ENCODE measurements around the gene CHCHD3.

Gene CHCHD3

GRCh38 chr7:132800522-132800921 lies 281.4 kb downstream of the CHCHD3 start:
- TF ChIP-seq, protein P1, sequence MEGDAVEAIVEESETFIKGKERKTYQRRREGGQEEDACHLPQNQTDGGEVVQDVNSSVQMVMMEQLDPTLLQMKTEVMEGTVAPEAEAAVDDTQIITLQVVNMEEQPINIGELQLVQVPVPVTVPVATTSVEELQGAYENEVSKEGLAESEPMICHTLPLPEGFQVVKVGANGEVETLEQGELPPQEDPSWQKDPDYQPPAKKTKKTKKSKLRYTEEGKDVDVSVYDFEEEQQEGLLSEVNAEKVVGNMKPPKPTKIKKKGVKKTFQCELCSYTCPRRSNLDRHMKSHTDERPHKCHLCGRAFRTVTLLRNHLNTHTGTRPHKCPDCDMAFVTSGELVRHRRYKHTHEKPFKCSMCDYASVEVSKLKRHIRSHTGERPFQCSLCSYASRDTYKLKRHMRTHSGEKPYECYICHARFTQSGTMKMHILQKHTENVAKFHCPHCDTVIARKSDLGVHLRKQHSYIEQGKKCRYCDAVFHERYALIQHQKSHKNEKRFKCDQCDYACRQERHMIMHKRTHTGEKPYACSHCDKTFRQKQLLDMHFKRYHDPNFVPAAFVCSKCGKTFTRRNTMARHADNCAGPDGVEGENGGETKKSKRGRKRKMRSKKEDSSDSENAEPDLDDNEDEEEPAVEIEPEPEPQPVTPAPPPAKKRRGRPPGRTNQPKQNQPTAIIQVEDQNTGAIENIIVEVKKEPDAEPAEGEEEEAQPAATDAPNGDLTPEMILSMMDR (IDR thresholded peaks at IDR 0.05; ENCODE audit: low read depth, low read length) = no peak
- DNase-seq (ENCODE audit: extremely low read depth, low read depth) = no peak

GRCh38 chr7:132799081-132799413 lies 282.8 kb downstream of the CHCHD3 start:
- TF ChIP-seq, protein P1 (IDR thresholded peaks at IDR 0.05; ENCODE audit: low read depth, low read length) = no peak

DNA sequence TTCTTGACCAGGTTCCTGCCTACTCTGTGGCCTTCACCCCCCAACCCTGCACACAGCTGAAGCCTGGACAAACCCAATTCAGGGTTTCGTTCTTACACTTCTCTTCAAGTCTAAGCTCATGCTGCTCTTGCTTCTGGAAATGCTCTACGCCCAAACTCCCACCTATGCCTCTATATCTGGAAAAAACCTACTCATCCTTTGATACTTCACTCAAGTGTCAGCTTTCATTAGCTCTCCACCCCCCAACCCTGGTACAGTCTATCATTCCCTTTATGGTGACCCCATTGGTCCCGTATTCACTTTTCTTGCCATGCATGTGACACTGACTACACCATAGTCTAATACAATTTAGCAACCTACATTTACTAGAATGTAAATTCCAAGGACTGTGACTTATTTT lies 284.7 kb downstream of the CHCHD3 start:
- TF ChIP-seq, protein P1 (IDR thresholded peaks at IDR 0.05; ENCODE audit: low read depth, low read length) = no peak
- DNase-seq (ENCODE audit: extremely low read depth, low read depth) = no peak

More at GRCh38 chr7:132799081-132799413, 282.8 kb downstream of the CHCHD3 start:
- DNase-seq (ENCODE audit: extremely low read depth, low read depth) = no peak

DNA sequence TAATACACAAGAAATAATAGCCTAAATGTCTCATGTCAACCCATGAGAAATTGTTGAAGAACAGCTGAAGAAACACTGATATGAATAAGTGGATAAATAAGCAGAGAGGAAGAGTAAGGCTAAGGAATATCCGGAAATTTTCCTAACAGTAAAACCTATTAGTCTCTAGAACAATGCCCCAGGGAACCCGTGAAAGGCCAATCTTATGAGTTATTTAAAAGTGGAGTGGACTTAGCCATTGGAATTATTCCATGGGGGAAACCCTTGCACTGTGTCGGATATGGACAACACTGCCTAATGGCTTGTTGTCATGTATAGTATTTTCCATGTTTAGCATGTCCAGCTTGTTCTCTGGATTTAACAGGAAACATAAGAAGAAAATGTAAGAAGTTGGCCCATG lies 288.4 kb downstream of the CHCHD3 start:
- DNase-seq (ENCODE audit: extremely low read depth, low read depth) = no peak
- TF ChIP-seq, protein P1 (IDR thresholded peaks at IDR 0.05; ENCODE audit: low read depth, low read length) = no peak

DNA sequence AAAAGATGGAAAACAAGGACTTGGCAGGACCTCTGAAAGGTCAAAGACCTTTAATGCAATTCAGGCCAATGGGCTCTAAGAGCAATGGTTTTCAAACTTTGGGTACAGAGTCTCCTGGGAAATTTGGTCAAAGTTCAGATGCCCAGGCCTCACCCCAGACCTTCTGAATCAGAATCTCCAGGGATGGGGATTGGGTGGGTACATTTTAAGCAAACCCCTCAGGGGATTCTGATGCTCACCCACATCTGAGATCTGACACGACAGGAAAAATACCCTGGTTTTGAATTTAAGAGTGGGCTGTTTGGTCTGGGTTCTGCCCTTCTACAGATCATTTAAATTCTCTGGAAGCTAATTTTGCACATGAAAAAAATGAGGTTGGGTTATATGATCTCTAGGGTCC lies 290.9 kb downstream of the CHCHD3 start:
- no peak for DNase-seq (ENCODE audit: extremely low read depth, low read depth)
- TF ChIP-seq, protein P1 (IDR thresholded peaks at IDR 0.05; ENCODE audit: low read depth, low read length) = no peak

- no peak for DNase-seq (ENCODE audit: extremely low read depth, low read depth)
- TF ChIP-seq, protein P1 (IDR thresholded peaks at IDR 0.05; ENCODE audit: low read depth, low read length) = no peak
These were observed 291.8 kb downstream of the CHCHD3 start for GRCh38 chr7:132790104-132790503.

GRCh38 chr7:132789281-132789680 lies 292.6 kb downstream of the CHCHD3 start:
- DNase-seq (ENCODE audit: extremely low read depth, low read depth) = no peak
- TF ChIP-seq, protein P1 (IDR thresholded peaks at IDR 0.05; ENCODE audit: low read depth, low read length) = no peak

Data from AG09319 (cell line).